ENCODE data around the gene EEF1E1.

The EEF1E1 gene

GRCh38 chr6:8090650-8091049 is 11.7 kb downstream of the EEF1E1 start (continued):
- TF ChIP-seq ZNF639 (tag by site-specific recombination; IDR thresholded peaks at IDR 0.05) = no peak
- TF ChIP-seq ZNF776 (tag by site-specific recombination; IDR thresholded peaks at IDR 0.05; ENCODE audit: borderline replicate concordance) = no peak
- peak; percentile 75 for TF ChIP-seq ZNF580 (tag by site-specific recombination; IDR thresholded peaks at IDR 0.05)
- TF ChIP-seq CTCF (tag by site-specific recombination; IDR thresholded peaks at IDR 0.05) = no peak

- POLR2A ChIA-PET = interaction anchor here (1.1 kb wide), 1 partner anchor 13 kb away, joined by 4 read pairs; the partner anchor contains the start of gene EEF1E1
- no peak overlapping the region for H3K4me3 ChIP-seq (ENCODE audit: low read depth, low read length)
- H3K27ac ChIP-seq (ENCODE audit: extremely low read depth, low read depth, low read length) = no peak overlapping the region
- no peak for TF ChIP-seq ZNF426 (tag by site-specific recombination; IDR thresholded peaks at IDR 0.05)
- TF ChIP-seq WT1 (tag by site-specific recombination; IDR thresholded peaks at IDR 0.05) = no peak
- TF ChIP-seq HOXA7 (CRISPR knock-in tag; IDR thresholded peaks at IDR 0.05; ENCODE audit: borderline replicate concordance) = no peak
- no peak for TF ChIP-seq ZNF792 (tag by site-specific recombination; IDR thresholded peaks at IDR 0.05)
- TF ChIP-seq KLF7 (tag by site-specific recombination; IDR thresholded peaks at IDR 0.05; ENCODE audit: borderline replicate concordance) = no peak
- TF ChIP-seq ZNF280C (tag by site-specific recombination; IDR thresholded peaks at IDR 0.05) = no peak
- TF ChIP-seq ZNF548 (tag by site-specific recombination; IDR thresholded peaks at IDR 0.05) = no peak
- no peak for TF ChIP-seq ZNF639 (tag by site-specific recombination; IDR thresholded peaks at IDR 0.05)
- no peak for TF ChIP-seq ZNF660 (tag by site-specific recombination; IDR thresholded peaks at IDR 0.05)
- TF ChIP-seq HIC1 (tag by site-specific recombination; IDR thresholded peaks at IDR 0.05) = no peak
- no peak for TF ChIP-seq ZNF148 (tag by site-specific recombination; IDR thresholded peaks at IDR 0.05; ENCODE audit: borderline replicate concordance)
- peaks cover 32 to 61% of the 10 kb centered on the region in 2 experiments for H3K36me3 ChIP-seq (ENCODE audit: control insufficient read depth in 2 of 2, insufficient read depth in 1 of 2, low read length in 2 of 2)
- CTCF ChIA-PET = interaction anchor here (0.5 to 0.7 kb wide), 3 partner anchors 25 to 1239 kb away, joined by 3 to 5 read pairs (median 3); no protein-coding TSS in a partner anchor
- peaks cover 15% of the 10 kb centered on the region for H3K4me1 ChIP-seq (ENCODE audit: control insufficient read depth, insufficient read depth, low read length)
- no peaks in the 10 kb centered on the region for H3K9me3 ChIP-seq (ENCODE audit: control insufficient read depth, insufficient read depth, low read depth, low read length)
These were observed 13.5 kb downstream of the EEF1E1 start for GRCh38 chr6:8088886-8089285.
